Colonic mucosa (tissue), 4 donors: Measurements from ENCODE around the gene NCAM1. TPM values are rescaled to one million over a fixed set of nuclear protein-coding genes. Genes with fewer than 3 reads are reported as not detected.

ENCODE experiments used
- DNase-seq: peaks from one replicate; pipeline ENCODE4 v3.0.0-alpha.2; 2020
- H3K27ac ChIP-seq: fragments of 200-600 bp; one replicate; pipeline ENCODE4 v1.8.0; 2021
- H3K27me3 ChIP-seq: fragments of 200-600 bp; one replicate; pipeline ENCODE4 v1.8.0; 2021
- H3K36me3 ChIP-seq: fragments of 200-600 bp; one replicate; pipeline ENCODE4 v1.8.0; 2021
- H3K4me1 ChIP-seq: fragments of 200-600 bp; one replicate; pipeline ENCODE4 v1.8.0; 2021; ENCODE audit warnings: mild to moderate bottlenecking
- H3K4me3 ChIP-seq: fragments of 200-600 bp; one replicate; pipeline ENCODE4 v1.8.0; 2021
- H3K9ac ChIP-seq, 2 donors: one replicate each; pipeline ENCODE4 v1.7.0; 2013; ENCODE audit warnings: control low read depth in 2 of 2, low read depth in 2 of 2, low read length in 2 of 2
- H3K9me3 ChIP-seq: fragments of 200-600 bp; one replicate; pipeline ENCODE4 v1.8.0; 2021
- CTCF ChIP-seq: fragments of 200-600 bp; IDR thresholded peaks from one replicate; pipeline ENCODE4 v1.8.0; 2022; ENCODE audit warnings: antibody characterized with exemption, mild to moderate bottlenecking
- intact Hi-C: fragments of 100-400 bp; cut with DNase I; formaldehyde crosslinking; loops from one replicate; pipeline ENCODE4 v1.14.1; 2022
- total RNA-seq, 2 donors: library from RNA; stranded (reverse); fragmentation: NEBNext Ultra II Directional in 1 of 2; extraction: Animal tissue kit (Norgen Biotek cat#: 25700) in 1 of 2; gene quantifications; one replicate each; pipeline ENCODE4 v1.2.1, GENCODE V29; 2021
- donor health status: healthy.
- donor health status: DM: no; HTN: no; CAD: no.
- donor health status: DM: no; HTN: no; CAD: no.

NCAM1 gene
- total RNA-seq, 2 donors from 2014 or later = 2.3 to 10.7 TPM

DNA sequence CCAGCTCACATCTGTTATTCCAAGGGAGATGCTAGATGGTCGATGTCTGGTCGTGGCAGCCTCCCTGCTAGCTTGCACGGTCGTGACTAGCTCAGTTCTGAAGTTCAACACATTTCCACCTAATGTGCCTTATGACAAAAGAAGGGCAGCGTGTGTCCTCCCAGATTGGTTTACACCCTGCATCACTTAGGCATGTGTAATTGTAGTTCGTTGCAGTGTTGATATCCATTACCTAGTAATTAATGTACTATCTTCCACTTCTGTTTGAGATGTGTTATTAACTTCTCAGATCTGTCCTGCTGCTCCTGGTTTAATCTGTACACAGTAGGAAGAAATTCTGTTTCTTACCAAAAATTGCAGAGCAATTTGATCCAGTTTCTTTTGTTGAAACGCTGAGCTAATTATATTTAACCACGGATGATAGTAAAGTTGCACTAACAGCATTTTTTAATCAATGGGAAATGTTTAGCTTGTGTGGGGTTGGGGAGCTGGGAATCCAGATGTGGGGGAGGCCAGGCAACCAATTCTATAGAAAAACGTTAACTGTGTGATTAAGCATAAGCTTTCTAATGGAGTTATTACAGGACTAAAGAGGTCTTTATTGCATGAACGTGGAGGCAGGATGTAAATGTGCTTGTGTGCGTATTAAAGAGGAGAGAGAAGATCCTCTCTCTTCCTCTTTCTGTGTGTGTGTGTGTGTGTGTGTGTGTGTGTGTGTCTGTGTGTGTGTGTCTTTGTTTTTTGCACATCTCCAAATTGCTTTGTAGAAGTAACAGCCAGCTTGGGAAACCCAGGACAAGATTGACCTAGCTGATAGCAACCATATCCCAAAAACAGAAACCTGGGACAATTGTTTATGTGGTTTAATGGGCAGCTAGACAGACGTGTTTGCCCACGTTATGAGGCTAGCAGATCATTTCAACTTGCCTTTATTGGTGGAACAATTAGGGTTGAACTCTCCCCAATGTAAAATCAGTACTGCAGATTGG lies 207.4 kb downstream of the NCAM1 start:
- Histone ChIP-seq H3K9me3 (no peaks in the 10 kb centered on the region), H3K9ac (no peak overlapping the region), H3K4me3 (no peak overlapping the region), H3K4me1 (no peaks in the 10 kb centered on the region), H3K36me3 (no peaks in the 10 kb centered on the region), H3K27ac (no peak overlapping the region), H3K27me3 (no peaks in the 10 kb centered on the region)
- no peak for DNase-seq
- intact Hi-C loops = no loop called here
- no peak for TF ChIP-seq CTCF

DNA sequence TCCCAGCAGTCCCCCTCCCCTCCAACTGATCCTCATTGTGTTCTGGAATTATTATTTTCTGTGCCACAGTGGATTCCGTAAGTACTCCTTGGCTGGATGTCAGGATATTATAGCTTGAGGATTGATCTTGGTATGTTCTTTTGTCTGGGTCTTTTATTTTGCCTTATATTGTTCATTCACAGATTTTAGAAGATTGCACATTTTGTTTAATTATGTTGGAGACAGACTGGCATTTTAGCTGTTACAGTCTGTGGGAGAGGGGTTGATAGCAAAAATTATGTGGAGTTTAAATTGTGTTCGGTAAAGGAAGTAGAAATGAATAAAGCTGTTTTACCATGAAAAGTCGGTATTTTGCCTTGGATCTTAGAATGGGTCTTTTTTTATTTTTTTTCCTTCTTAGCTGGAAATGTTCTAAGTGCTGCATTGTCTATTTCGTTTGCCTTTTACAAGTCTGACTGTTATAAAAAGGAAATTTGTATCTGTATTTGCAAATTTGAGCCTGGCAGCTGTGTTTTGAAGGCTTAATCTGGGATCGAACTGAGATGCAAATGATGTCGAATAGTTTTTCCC lies 211.2 kb downstream of the NCAM1 start:
- no peaks in the 10 kb centered on the region for H3K9me3 ChIP-seq
- H3K27ac ChIP-seq = no peak overlapping the region
- no peaks in the 10 kb centered on the region for H3K4me1 ChIP-seq
- H3K4me3 ChIP-seq = no peak overlapping the region
- no peak for DNase-seq
- no peaks in the 10 kb centered on the region for H3K36me3 ChIP-seq
- no peaks in the 10 kb centered on the region for H3K27me3 ChIP-seq
- H3K9ac ChIP-seq = no peak overlapping the region
- intact Hi-C loops = no loop called here
- TF ChIP-seq CTCF = no peak

- H3K27ac ChIP-seq = no peak overlapping the region
- H3K36me3 ChIP-seq = no peaks in the 10 kb centered on the region
- DNase-seq = no peak
- H3K4me3 ChIP-seq = no peak overlapping the region
- H3K27me3 ChIP-seq = no peaks in the 10 kb centered on the region
- no peak for TF ChIP-seq CTCF
- intact Hi-C loops = no loop called here
- H3K9ac ChIP-seq = no peak overlapping the region
- H3K4me1 ChIP-seq = no peaks in the 10 kb centered on the region
- H3K9me3 ChIP-seq = no peaks in the 10 kb centered on the region
Observed at GRCh38 chr11:113173126-113173525, 211.9 kb downstream of the NCAM1 start.

- no peak overlapping the region for H3K27ac ChIP-seq
- intact Hi-C loops = no loop called here
- H3K4me3 ChIP-seq = no peak overlapping the region
- H3K9me3 ChIP-seq = no peaks in the 10 kb centered on the region
- H3K27me3 ChIP-seq = no peaks in the 10 kb centered on the region
- TF ChIP-seq CTCF = no peak
- no peak for DNase-seq
- no peaks in the 10 kb centered on the region for H3K36me3 ChIP-seq
- H3K4me1 ChIP-seq = no peaks in the 10 kb centered on the region
- H3K9ac ChIP-seq = no peak overlapping the region
Observed at GRCh38 chr11:113174882-113175281, 213.7 kb downstream of the NCAM1 start.

DNA sequence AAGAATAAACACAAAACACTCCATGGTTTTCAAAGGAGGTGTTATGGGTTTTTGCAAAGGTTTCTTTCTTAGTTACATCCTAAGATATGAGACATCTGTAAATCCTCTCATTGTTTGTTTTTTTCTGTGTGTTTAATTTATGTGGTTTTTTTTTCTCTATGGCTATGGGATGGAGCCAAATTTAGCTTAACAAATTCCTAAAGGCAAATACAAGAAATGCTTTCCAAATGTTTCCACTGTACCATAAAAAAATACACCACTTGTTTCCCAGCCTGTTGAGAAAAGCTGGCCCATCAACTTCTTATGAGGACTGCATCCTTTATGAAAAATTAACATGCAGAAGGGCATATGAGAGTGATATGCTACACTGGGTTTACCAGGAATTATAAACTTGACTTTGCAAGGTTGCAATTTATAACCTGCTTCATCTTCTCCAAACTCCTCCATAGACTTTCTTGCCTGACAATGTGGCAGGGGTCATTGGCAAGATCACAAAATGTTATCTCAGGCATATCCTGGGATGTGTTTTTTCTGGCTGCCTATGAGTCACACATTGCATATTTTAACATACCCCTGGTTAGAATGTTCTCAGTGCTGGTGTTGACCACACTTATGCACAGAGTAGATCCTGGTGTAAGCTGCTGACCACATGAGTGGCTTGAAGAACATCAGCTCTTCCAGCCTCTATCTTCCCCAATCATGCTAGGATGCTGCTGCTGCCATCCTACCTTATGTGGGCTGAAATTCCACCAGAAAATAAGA lies 215.6 kb downstream of the NCAM1 start:
- DNase-seq = no peak
- Histone ChIP-seq H3K4me1 (no peaks in the 10 kb centered on the region), H3K4me3 (no peak overlapping the region), H3K9me3 (no peaks in the 10 kb centered on the region), H3K27ac (no peak overlapping the region), H3K9ac (no peak overlapping the region), H3K27me3 (no peaks in the 10 kb centered on the region), H3K36me3 (no peaks in the 10 kb centered on the region)
- intact Hi-C loops = no loop called here
- TF ChIP-seq CTCF = no peak
